Myocyte (in vitro differentiated cells): ENCODE results near the gene CMIP. TPM values are rescaled to one million over a fixed set of nuclear protein-coding genes. Genes with fewer than 3 reads are reported as not detected.

Source experiments
- DNase-seq: peaks from one replicate; pipeline ENCODE4 v3.0.0-alpha.2; 2012; ENCODE audit warnings: low read depth
- total RNA-seq: library from RNA; depleted of rRNA; stranded (reverse); fragments of >200 nt; gene quantifications from 2 replicates; pipeline ENCODE4 v1.2.3, GENCODE V29; 2014

CMIP gene
- total RNA-seq, 1 donor from 2014 or later: 13.5 TPM

- DNase-seq: no peak
Measured at GRCh38 chr16:81473969-81474959, 29.7 kb downstream of the CMIP start.

GRCh38 chr16:81477697-81478693, 33.4 kb downstream of the CMIP start:
- no peak for DNase-seq

- DNase-seq: no peak
Measured at GRCh38 chr16:81478876-81479511, 34.4 kb downstream of the CMIP start.

- no peak for DNase-seq
Measured at GRCh38 chr16:81480606-81481206, 36.1 kb downstream of the CMIP start.

- DNase-seq: peak; percentile 78
Measured at GRCh38 chr16:81481207-81481821, 36.7 kb downstream of the CMIP start.

GRCh38 chr16:81482329-81483063, 37.9 kb downstream of the CMIP start:
- no peak for DNase-seq

GRCh38 chr16:81483064-81483969, 38.7 kb downstream of the CMIP start:
- DNase-seq: peak; percentile 67

- no peak for DNase-seq
Measured at GRCh38 chr16:81483970-81484595, 39.5 kb downstream of the CMIP start.

GRCh38 chr16:81484908-81485624, 40.5 kb downstream of the CMIP start:
- no peak for DNase-seq

- DNase-seq: no peak
Measured at GRCh38 chr16:81485824-81486539, 41.4 kb downstream of the CMIP start.

GRCh38 chr16:81486540-81487061, 42.0 kb downstream of the CMIP start:
- DNase-seq: no peak

GRCh38 chr16:81487301-81487720, 42.7 kb downstream of the CMIP start:
- DNase-seq: peak; percentile 10

GRCh38 chr16:81488687-81489411, 44.2 kb downstream of the CMIP start:
- DNase-seq: no peak

- DNase-seq: no peak
Measured at GRCh38 chr16:81489547-81490267, 45.1 kb downstream of the CMIP start.
